GM23248 (cell line): Measurements from ENCODE around the gene AKR1D1.

Source experiments
- EZH2 ChIP-seq: fragments of 200-600 bp; sonication (generic); IDR thresholded peaks from 2 replicates; pipeline ENCODE4 v1.6.1; 2018; ENCODE audit warnings: antibody characterized with exemption, mild to moderate bottlenecking; ENCODE audit not compliant: insufficient read depth, poor library complexity, severe bottlenecking
- EZH2phosphoT487 ChIP-seq: fragments of 200-600 bp; sonication (generic); IDR thresholded peaks from 2 replicates; pipeline ENCODE4 v1.6.1; 2018; ENCODE audit warnings: antibody characterized with exemption, moderate library complexity, mild to moderate bottlenecking, low read depth; ENCODE audit not compliant: insufficient read depth

DNA sequence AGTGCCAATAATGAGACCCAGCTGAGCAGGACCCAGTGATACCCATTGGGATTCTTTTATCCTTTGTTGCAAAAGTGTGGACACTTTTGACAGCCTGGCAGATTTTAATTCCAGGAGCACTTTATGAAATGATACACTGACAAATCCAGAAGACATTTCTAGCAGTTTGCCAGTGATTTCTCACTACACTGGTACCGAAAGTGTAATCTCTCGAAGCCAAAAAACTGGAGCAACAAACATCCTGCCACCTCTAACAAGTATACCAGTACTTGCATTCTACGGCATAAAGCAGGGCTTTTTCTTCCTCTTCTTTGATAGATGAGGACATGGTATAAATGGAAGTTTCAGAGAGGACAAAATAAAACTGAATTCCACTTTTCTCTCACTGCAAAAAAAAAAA, 28.4 kb upstream of the AKR1D1 start:
- TF ChIP-seq EZH2phosphoT487 (no peak), EZH2 (no peak)
